ENCODE data around the gene CXCR6.

DNA sequence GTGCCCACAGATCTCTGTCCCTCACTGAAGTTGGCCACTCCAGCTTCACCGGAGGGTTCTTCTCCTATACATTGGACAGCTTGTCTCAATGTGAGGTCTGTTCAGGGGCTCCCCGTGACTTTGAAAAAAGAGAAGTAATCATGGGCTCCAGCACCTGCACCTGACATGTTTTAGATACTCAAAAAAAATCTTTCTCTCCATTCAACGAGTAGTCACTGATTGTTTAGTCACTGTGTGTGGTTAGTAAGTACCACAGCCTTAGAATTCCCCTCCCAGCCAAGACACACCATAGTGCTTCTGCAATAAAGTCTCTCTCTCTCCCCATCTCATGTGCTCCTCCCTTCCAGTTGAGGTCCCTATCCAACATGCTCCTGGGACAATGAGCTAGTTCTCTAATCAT lies 38.3 kb upstream of the CXCR6 start:
- TF ChIP-seq, protein P1, sequence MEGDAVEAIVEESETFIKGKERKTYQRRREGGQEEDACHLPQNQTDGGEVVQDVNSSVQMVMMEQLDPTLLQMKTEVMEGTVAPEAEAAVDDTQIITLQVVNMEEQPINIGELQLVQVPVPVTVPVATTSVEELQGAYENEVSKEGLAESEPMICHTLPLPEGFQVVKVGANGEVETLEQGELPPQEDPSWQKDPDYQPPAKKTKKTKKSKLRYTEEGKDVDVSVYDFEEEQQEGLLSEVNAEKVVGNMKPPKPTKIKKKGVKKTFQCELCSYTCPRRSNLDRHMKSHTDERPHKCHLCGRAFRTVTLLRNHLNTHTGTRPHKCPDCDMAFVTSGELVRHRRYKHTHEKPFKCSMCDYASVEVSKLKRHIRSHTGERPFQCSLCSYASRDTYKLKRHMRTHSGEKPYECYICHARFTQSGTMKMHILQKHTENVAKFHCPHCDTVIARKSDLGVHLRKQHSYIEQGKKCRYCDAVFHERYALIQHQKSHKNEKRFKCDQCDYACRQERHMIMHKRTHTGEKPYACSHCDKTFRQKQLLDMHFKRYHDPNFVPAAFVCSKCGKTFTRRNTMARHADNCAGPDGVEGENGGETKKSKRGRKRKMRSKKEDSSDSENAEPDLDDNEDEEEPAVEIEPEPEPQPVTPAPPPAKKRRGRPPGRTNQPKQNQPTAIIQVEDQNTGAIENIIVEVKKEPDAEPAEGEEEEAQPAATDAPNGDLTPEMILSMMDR (IDR thresholded peaks at IDR 0.05; ENCODE audit: control extremely low read depth in 1 of 3, insufficient read depth in 1 of 3, low read depth in 1 of 3, low read length in 3 of 3): no peak
- TF ChIP-seq KDM1A (IDR thresholded peaks at IDR 0.05; ENCODE audit: borderline replicate concordance, low read length) (no peak), SIN3A (conservative IDR thresholded peaks at IDR 0.05 in 1 of 2, IDR thresholded peaks at IDR 0.05 in 1 of 2; ENCODE audit: low read depth in 1 of 2, low read length in 2 of 2) (no peak), POLR2AphosphoS5 (IDR thresholded peaks at IDR 0.05; ENCODE audit: low read depth, low read length) (no peak), CHD2 (IDR thresholded peaks at IDR 0.05; ENCODE audit: low read length) (no peak), NRF1 (IDR thresholded peaks at IDR 0.05; ENCODE audit: low read depth, low read length) (no peak), BRCA1 (IDR thresholded peaks at IDR 0.05; ENCODE audit: low read depth, low read length) (no peak), EZH2 (IDR thresholded peaks at IDR 0.05; ENCODE audit: low read depth, low read length, severe bottlenecking) (no peak), POLR2A (IDR thresholded peaks at IDR 0.05; ENCODE audit: control extremely low read depth in 1 of 2, low read depth in 2 of 2, low read length in 2 of 2) (no peak)
- TF ChIP-seq, protein P2, sequence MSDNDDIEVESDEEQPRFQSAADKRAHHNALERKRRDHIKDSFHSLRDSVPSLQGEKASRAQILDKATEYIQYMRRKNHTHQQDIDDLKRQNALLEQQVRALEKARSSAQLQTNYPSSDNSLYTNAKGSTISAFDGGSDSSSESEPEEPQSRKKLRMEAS (IDR thresholded peaks at IDR 0.05): no peak
